GM12878 (cell line): Measurements from ENCODE around the gene ZFP62. TPM values are rescaled to one million over a fixed set of nuclear protein-coding genes. Genes with fewer than 3 reads are reported as not detected.

Source experiments
- ATAC-seq: fragments of 200-7000 bp; cut with Tn5 transposase; 3 replicates; pipeline ENCODE4 v1.9.1; 2020; ENCODE audit warnings: mild to moderate bottlenecking, moderate library complexity
- BruUV-seq: library from RNA; stranded (reverse); fragments of 400-500 nt; replicated peaks from 2 replicates; lab custom pipeline; 2021; lab: Mats Ljungman, UMichigan
- CTCF ChIA-PET: fragments of 300-600 bp; sonication (Branson Sonifier 250); formaldehyde crosslinking; extraction: SDS; loops from one replicate; lab custom pipeline; 2021; ENCODE audit warnings: inconsistent platforms; lab: Yijun Ruan, JAX
- POLR2A ChIA-PET: fragments of 350-600 bp; formaldehyde crosslinking; extraction: SDS; loops from one replicate; lab custom pipeline; 2021; ENCODE audit warnings: inconsistent platforms; lab: Charles Lee
- RAD21 ChIA-PET: fragments of 300-600 bp; sonication (Branson Sonifier 250); formaldehyde crosslinking; loops from one replicate; lab custom pipeline; 2023; ENCODE audit warnings: antibody characterized with exemption; ENCODE audit not compliant: unreplicated experiment; lab: Charles Lee
- SMC1A ChIA-PET: fragments of 300-600 bp; sonication (Branson Sonifier 250); formaldehyde crosslinking; loops from one replicate; lab custom pipeline; 2023; ENCODE audit not compliant: unreplicated experiment, uncharacterized antibody; lab: Charles Lee
- DNase-seq: peaks from one replicate; pipeline ENCODE4 v3.0.0-alpha.2; 2011; ENCODE audit warnings: low read depth, low spot score
- FAIRE-seq: peaks from 3 replicates; lab custom pipeline; 2011; peaks lifted over from hg19 to GRCh38; lab: Jason Lieb, UNC
- H2AFZ ChIP-seq: 2 replicates; pipeline ENCODE4 v1.6.0; 2011; ENCODE audit warnings: low read depth, low read length, control low read depth; ENCODE audit not compliant: control insufficient read depth
- H3K27ac ChIP-seq: 2 replicates; pipeline ENCODE4 v1.5.1; 2011; ENCODE audit warnings: control low read depth; ENCODE audit not compliant: control insufficient read depth, insufficient read depth
- H3K27me3 ChIP-seq, 2 experiments: replicated peaks in 1 of 2; 2 replicates each; pipeline versions ENCODE4 v1.6.0 to v1.6.1; 2011; ENCODE audit warnings: low read length in 1 of 2; ENCODE audit not compliant: control insufficient read depth in 2 of 2, insufficient read depth in 2 of 2
- H3K36me3 ChIP-seq, 2 experiments: 2 replicates each; pipeline ENCODE4 v1.5.1; 2011; ENCODE audit warnings: low read length in 1 of 2; ENCODE audit not compliant: control insufficient read depth in 2 of 2, insufficient read depth in 2 of 2
- H3K4me1 ChIP-seq: 2 replicates; pipeline ENCODE4 v1.6.1; 2011; ENCODE audit warnings: mild to moderate bottlenecking, low read length, moderate library complexity, mixed read lengths; ENCODE audit not compliant: control insufficient read depth, insufficient read depth
- H3K4me2 ChIP-seq: 2 replicates; pipeline ENCODE4 v1.6.0; 2011; ENCODE audit warnings: control low read depth; ENCODE audit not compliant: control insufficient read depth, insufficient read depth
- H3K4me3 ChIP-seq: fragments of 200-600 bp; sonication (generic); 2 replicates; pipeline ENCODE4 v1.5.1; 2016
- H3K79me2 ChIP-seq: 2 replicates; pipeline ENCODE4 v1.6.0; 2011; ENCODE audit warnings: low read length; ENCODE audit not compliant: control insufficient read depth, insufficient read depth
- H3K9ac ChIP-seq: 2 replicates; pipeline ENCODE4 v1.8.0; 2011; ENCODE audit warnings: low read length, control low read depth, mixed read lengths; ENCODE audit not compliant: control insufficient read depth, insufficient read depth
- H3K9me3 ChIP-seq: replicated peaks from 3 replicates; pipeline ENCODE4 v1.5.1; 2011; ENCODE audit warnings: mild to moderate bottlenecking, low read length; ENCODE audit not compliant: control insufficient read depth, insufficient read depth
- H4K20me1 ChIP-seq: 2 replicates; pipeline ENCODE4 v1.6.0; 2011; ENCODE audit not compliant: control insufficient read depth, insufficient read depth
- DPF2 ChIP-seq: fragments of 450-650 bp; IDR thresholded peaks from 2 replicates; pipeline ENCODE4 v1.6.1; 2017; ENCODE audit warnings: mild to moderate bottlenecking
- JUND ChIP-seq: IDR thresholded peaks from 2 replicates; pipeline ENCODE4 v1.6.1; 2012; ENCODE audit warnings: low read depth, mild to moderate bottlenecking, low read length, improper control_type of control experiment, moderate library complexity
- PAX5 ChIP-seq: IDR thresholded peaks from 2 replicates; pipeline ENCODE4 v1.6.1; 2011; ENCODE audit warnings: low read depth, low read length, borderline replicate concordance
- RAD51 ChIP-seq: fragments of 450-650 bp; IDR thresholded peaks from 2 replicates; pipeline ENCODE4 v1.6.1; 2016; ENCODE audit warnings: moderate library complexity, mild to moderate bottlenecking, inconsistent platforms
- YBX1 ChIP-seq: fragments of 450-650 bp; IDR thresholded peaks from 2 replicates; pipeline ENCODE4 v1.6.1; 2016; ENCODE audit warnings: antibody characterized with exemption
- ZZZ3 ChIP-seq: IDR thresholded peaks from 2 replicates; pipeline ENCODE4 v1.6.1; 2011; ENCODE audit warnings: low read depth; ENCODE audit not compliant: control insufficient read depth, insufficient read length
- WGBS: methylation state at CpG from one replicate; pipeline ENCODE4 v1.1.6; 2016; ENCODE audit warnings: low lambda C conversion rate; ENCODE audit not compliant: insufficient replicate concordance, insufficient coverage; ENCODE audit errors: missing lambda C conversion rate; 5-methylcytosine and 5-hydroxymethylcytosine counted together
- in situ Hi-C: fragments of 300-500 bp; cut with MboI; formaldehyde crosslinking; loops from 9 replicates; pipeline ENCODE4 v1.14.3; 2018; ENCODE audit warnings: mixed read lengths
- intact Hi-C: fragments of 100-400 bp; cut with micrococcal nuclease; formaldehyde crosslinking; loops from one replicate; pipeline ENCODE4 v1.14.2; 2022; ENCODE audit not compliant: unreplicated experiment
- polyA plus RNA-seq, 11 experiments: library from polyadenylated mRNA; depleted of rRNA in 4 of 11; unstranded in 6 of 11; stranded (reverse) in 5 of 11; fragments of >200 nt; fragmentation: Nextera tagmentation in 4 of 11; fragmentation: Illumina TruSeq in 1 of 11; extraction: Ambion mirVana in 4 of 11; extraction: Trizol in 1 of 11; gene quantifications; 1 replicate in 1 of 11; 2 replicates in 10 of 11; pipeline versions ENCODE4 v1.2.1 to v1.2.3, GENCODE V29; 2011 to 2016; ENCODE audit warnings: inconsistent platforms in 2 of 11, missing spikeins in 2 of 11, low read depth in 1 of 11
- total RNA-seq, 4 experiments: library from RNA; depleted of rRNA in 3 of 4; stranded (reverse); fragments of >200 nt in 3 of 4; fragmentation: Illumina TruSeq in 1 of 4; extraction: Trizol in 1 of 4; gene quantifications; 2 replicates each; pipeline versions ENCODE4 v1.2.1 to v1.2.3, GENCODE V29; 2013 to 2021
- TF ChIP-seq, protein P1 (sequence below): IDR thresholded peaks from 2 replicates; pipeline ENCODE4 v1.6.1; 2012; ENCODE audit warnings: low read length, inconsistent platforms
- TF ChIP-seq, protein P2 (sequence below): IDR thresholded peaks from 2 replicates; pipeline ENCODE4 v1.6.1; 2012; ENCODE audit warnings: mild to moderate bottlenecking, low read depth, low read length
- TF ChIP-seq, protein P3 (sequence below): fragments of 450-650 bp; IDR thresholded peaks from 2 replicates; pipeline ENCODE4 v1.6.1; 2018; ENCODE audit warnings: borderline replicate concordance, mild to moderate bottlenecking; ENCODE audit not compliant: partially characterized antibody

The ZFP62 gene
- total and polyA plus RNA-seq, 10 of the 15 experiments (the other 5 are each of a cell fraction or from before 2014, with no cell fraction given) = 9.2 to 39.7 (median 21.1) TPM

GRCh38 chr5:180869587-180869986 lies 8.5 kb upstream of the ZFP62 start:
- H3K4me1 ChIP-seq = peaks cover 19% of the 10 kb centered on the region
- no peaks in the 10 kb centered on the region for H3K79me2 ChIP-seq
- no peaks in the 10 kb centered on the region for H3K27me3 ChIP-seq
- CTCF ChIA-PET = interaction anchor here (0.9 to 4.9 kb wide), 22 partner anchors 9 to 315 kb away, joined by 3 to 50 read pairs (median 4); no protein-coding TSS in a partner anchor
- POLR2A ChIA-PET = interaction anchor here (0.6 to 1.6 kb wide), 5 partner anchors 48 to 303 kb away, joined by 3 to 4 read pairs (median 4); no protein-coding TSS in a partner anchor
- H3K27ac ChIP-seq = no peak overlapping the region
- FAIRE-seq (no peak), DNase-seq (no peak), ATAC-seq (no peak)
- H3K9me3 ChIP-seq = no peaks in the 10 kb centered on the region
- TF ChIP-seq, protein P1, sequence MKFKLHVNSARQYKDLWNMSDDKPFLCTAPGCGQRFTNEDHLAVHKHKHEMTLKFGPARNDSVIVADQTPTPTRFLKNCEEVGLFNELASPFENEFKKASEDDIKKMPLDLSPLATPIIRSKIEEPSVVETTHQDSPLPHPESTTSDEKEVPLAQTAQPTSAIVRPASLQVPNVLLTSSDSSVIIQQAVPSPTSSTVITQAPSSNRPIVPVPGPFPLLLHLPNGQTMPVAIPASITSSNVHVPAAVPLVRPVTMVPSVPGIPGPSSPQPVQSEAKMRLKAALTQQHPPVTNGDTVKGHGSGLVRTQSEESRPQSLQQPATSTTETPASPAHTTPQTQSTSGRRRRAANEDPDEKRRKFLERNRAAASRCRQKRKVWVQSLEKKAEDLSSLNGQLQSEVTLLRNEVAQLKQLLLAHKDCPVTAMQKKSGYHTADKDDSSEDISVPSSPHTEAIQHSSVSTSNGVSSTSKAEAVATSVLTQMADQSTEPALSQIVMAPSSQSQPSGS = no peak
- TF ChIP-seq YBX1 = no peak
- TF ChIP-seq PAX5 = no peak
- no peak for TF ChIP-seq RAD51
- no peak for TF ChIP-seq JUND
- TF ChIP-seq, protein P2, sequence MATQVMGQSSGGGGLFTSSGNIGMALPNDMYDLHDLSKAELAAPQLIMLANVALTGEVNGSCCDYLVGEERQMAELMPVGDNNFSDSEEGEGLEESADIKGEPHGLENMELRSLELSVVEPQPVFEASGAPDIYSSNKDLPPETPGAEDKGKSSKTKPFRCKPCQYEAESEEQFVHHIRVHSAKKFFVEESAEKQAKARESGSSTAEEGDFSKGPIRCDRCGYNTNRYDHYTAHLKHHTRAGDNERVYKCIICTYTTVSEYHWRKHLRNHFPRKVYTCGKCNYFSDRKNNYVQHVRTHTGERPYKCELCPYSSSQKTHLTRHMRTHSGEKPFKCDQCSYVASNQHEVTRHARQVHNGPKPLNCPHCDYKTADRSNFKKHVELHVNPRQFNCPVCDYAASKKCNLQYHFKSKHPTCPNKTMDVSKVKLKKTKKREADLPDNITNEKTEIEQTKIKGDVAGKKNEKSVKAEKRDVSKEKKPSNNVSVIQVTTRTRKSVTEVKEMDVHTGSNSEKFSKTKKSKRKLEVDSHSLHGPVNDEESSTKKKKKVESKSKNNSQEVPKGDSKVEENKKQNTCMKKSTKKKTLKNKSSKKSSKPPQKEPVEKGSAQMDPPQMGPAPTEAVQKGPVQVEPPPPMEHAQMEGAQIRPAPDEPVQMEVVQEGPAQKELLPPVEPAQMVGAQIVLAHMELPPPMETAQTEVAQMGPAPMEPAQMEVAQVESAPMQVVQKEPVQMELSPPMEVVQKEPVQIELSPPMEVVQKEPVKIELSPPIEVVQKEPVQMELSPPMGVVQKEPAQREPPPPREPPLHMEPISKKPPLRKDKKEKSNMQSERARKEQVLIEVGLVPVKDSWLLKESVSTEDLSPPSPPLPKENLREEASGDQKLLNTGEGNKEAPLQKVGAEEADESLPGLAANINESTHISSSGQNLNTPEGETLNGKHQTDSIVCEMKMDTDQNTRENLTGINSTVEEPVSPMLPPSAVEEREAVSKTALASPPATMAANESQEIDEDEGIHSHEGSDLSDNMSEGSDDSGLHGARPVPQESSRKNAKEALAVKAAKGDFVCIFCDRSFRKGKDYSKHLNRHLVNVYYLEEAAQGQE = no peak
- TF ChIP-seq, protein P3, sequence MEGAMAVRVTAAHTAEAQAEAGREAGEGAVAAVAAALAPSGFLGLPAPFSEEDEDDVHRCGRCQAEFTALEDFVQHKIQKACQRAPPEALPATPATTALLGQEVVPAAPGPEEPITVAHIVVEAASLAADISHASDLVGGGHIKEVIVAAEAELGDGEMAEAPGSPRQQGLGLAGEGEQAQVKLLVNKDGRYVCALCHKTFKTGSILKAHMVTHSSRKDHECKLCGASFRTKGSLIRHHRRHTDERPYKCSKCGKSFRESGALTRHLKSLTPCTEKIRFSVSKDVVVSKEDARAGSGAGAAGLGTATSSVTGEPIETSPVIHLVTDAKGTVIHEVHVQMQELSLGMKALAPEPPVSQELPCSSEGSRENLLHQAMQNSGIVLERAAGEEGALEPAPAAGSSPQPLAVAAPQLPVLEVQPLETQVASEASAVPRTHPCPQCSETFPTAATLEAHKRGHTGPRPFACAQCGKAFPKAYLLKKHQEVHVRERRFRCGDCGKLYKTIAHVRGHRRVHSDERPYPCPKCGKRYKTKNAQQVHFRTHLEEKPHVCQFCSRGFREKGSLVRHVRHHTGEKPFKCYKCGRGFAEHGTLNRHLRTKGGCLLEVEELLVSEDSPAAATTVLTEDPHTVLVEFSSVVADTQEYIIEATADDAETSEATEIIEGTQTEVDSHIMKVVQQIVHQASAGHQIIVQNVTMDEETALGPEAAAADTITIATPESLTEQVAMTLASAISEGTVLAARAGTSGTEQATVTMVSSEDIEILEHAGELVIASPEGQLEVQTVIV = no peak
- TF ChIP-seq DPF2 = no peak
- no peak for TF ChIP-seq ZZZ3
- H3K9ac ChIP-seq = no peak overlapping the region
- no peak overlapping the region for H3K4me3 ChIP-seq
- SMC1A ChIA-PET = interaction anchor here (1.0 to 3.0 kb wide), 19 partner anchors 10 to 303 kb away, joined by 3 to 17 read pairs (median 5); no protein-coding TSS in a partner anchor
- no peaks in the 10 kb centered on the region for H4K20me1 ChIP-seq
- BruUV-seq = no TSS peak
- in situ Hi-C loops = no loop called here
- no peaks in the 10 kb centered on the region for H3K36me3 ChIP-seq
- 93% methylated on average over 1 of the region's 1 CpG for WGBS
- RAD21 ChIA-PET = interaction anchor here (0.9 to 3.0 kb wide), 15 partner anchors 61 to 304 kb away, joined by 3 to 16 read pairs (median 4); no protein-coding TSS in a partner anchor
- no peak overlapping the region for H2AFZ ChIP-seq
- H3K4me2 ChIP-seq = no peak overlapping the region
- intact Hi-C loops = loop anchor here (2.0 to 10.0 kb wide), 4 partner anchors 85 to 289 kb away; no protein-coding TSS in a partner anchor
